SJCRH30 (cell line): ENCODE results near the gene SIGLEC9. TPM values are rescaled to one million over a fixed set of nuclear protein-coding genes. Genes with fewer than 3 reads are reported as not detected.
"Not testable (repeated sequence)": the region's sequence is repeated elsewhere in the genome, so short reads cannot be mapped to it uniquely, and the experiment has no call there.

Experiments
- DNase-seq, 2 experiments: peaks; one replicate each; pipeline ENCODE4 v3.0.0-alpha.2; 2015 to 2020
- H3K27ac ChIP-seq: fragments of 250-450 bp; sonication (Bioruptor Pico); 2 replicates; pipeline ENCODE4 v1.5.1; 2020; ENCODE audit warnings: mild to moderate bottlenecking, moderate library complexity
- H3K27me3 ChIP-seq: fragments of 250-450 bp; sonication (Bioruptor Pico); 2 replicates; pipeline ENCODE4 v1.5.1; 2020; ENCODE audit warnings: mild to moderate bottlenecking, moderate library complexity
- H3K36me3 ChIP-seq: fragments of 250-450 bp; sonication (Bioruptor Pico); 2 replicates; pipeline ENCODE4 v1.5.1; 2020; ENCODE audit warnings: mild to moderate bottlenecking, moderate library complexity
- H3K4me1 ChIP-seq: fragments of 250-450 bp; sonication (Bioruptor Pico); 2 replicates; pipeline ENCODE4 v1.5.1; 2020; ENCODE audit warnings: mild to moderate bottlenecking, moderate library complexity
- H3K4me3 ChIP-seq: fragments of 250-450 bp; sonication (Bioruptor Pico); 2 replicates; pipeline ENCODE4 v1.5.1; 2020; ENCODE audit warnings: mild to moderate bottlenecking, moderate library complexity
- H3K9me3 ChIP-seq: fragments of 250-450 bp; sonication (Bioruptor Pico); replicated peaks from 2 replicates; pipeline ENCODE4 v1.5.1; 2020; ENCODE audit warnings: mild to moderate bottlenecking, moderate library complexity
- total RNA-seq: library from RNA; depleted of rRNA; stranded (reverse); fragments of >200 nt; shearing (Covaris generic); gene quantifications from 2 replicates; pipeline ENCODE4 v1.2.3, GENCODE V29; 2014; rRNA removed

The SIGLEC9 gene
- total RNA-seq, 1 experiment from 2014 or later, result not detected

DNA sequence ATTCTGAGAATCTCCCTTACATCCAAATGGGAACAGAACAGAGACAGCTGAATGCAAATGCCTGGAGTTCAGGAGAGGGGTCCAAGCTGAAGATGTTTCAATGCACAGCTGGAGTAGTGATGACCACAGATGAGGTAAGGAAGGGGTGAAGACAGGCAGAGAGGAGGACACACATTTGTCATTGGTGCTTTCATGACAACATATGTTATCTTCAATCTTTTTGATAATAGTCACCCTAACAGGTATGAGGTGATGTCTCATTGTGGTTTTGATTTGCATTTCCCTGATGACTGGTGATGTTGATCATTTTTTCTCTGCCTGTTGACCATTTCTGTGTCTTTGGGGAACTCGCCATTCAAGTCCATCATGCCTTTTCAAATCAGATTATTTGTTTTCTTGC, 36.6 kb downstream of the SIGLEC9 start:
- Histone ChIP-seq H3K27me3 (0 out of 2 replicates have a peak, but pooled peaks cover 10% of the 10 kb centered on the region), H3K9me3 (no peaks in the 10 kb centered on the region), H3K4me3 (no peak overlapping the region), H3K4me1 (no peaks in the 10 kb centered on the region), H3K36me3 (no peaks in the 10 kb centered on the region), H3K27ac (no peak overlapping the region)
- no peak for DNase-seq

DNA sequence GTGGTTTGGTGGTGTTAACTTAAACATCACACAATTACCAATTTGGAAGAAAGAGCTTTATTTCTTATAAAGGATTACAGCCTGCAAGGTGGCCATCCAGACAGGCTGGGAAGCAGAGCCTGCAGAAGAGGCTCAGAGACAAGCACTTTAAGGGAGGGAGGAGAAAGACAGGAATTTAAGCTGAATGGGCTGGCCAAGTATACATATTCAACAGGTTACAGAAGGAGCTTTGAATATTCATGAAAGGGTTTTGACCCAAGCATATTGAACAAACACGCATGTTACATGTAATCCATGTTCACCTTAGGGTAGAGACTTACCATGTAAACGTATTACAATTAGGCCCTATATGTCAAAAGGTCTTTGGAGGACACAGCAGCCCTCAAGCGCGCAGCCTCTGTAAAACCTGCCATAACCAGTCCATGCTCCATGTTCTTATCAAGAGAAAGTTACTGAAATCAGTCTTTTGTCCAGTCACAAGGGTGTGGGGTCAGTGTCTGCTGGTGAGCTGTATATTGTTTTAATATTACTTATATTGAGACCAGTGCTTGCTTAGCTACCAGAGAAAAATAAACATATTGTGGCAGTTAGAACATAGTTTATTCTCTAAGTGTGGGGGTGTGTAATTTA, 37.3 kb downstream of the SIGLEC9 start:
- Histone ChIP-seq H3K9me3 (no peaks in the 10 kb centered on the region), H3K27me3 (peaks cover 14% of the 10 kb centered on the region), H3K27ac (no peak overlapping the region), H3K4me3 (no peak overlapping the region), H3K36me3 (no peaks in the 10 kb centered on the region), H3K4me1 (no peaks in the 10 kb centered on the region)
- DNase-seq, result no peak

DNA sequence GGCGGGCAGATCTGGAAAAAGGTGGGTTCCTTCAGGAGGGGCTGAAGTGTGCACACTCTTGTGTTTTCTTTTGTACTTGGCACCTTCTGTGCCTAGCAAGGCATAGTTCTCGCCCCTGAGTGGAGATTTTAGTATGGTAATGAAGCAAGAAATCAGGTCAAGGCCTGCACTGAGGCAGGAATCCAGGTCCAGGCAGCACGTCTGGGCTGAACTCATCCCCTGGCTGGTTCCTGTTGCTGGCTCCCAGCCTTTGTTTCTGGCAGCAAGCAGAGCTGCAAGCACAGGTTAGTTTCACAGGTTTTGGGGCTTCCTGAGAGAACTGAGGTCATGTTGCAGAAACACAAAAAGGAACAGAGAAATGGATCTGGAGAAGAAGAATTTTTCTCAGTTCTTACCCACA, 38.6 kb downstream of the SIGLEC9 start:
- Histone ChIP-seq H3K4me3 (no peak overlapping the region), H3K36me3 (no peaks in the 10 kb centered on the region), H3K9me3 (no peaks in the 10 kb centered on the region), H3K4me1 (no peaks in the 10 kb centered on the region), H3K27ac (no peak overlapping the region), H3K27me3 (peaks cover 14% of the 10 kb centered on the region)
- DNase-seq, result no peak

DNA sequence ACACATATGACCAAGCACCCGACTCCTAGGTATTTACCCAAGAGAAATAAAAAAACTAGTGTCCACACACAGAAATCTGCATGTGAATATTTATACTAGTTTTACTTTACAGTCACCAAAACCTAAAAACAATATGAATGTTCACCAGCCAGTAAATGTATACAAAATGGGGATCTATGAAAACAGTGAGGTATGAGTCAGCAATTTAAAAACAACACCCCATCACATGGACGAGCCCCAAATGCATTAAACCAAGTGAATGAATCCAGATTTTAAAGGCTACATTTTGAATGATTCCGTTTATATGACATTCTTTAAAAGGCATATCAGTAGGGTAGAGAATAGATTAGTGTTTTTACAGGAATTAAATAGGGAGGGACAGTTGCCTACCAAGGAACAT, 39.5 kb downstream of the SIGLEC9 start:
- H3K4me1 ChIP-seq, result no peaks in the 10 kb centered on the region
- DNase-seq, result no peak
- peaks cover 14% of the 10 kb centered on the region for H3K27me3 ChIP-seq
- no peak overlapping the region for H3K27ac ChIP-seq
- H3K36me3 ChIP-seq, result no peaks in the 10 kb centered on the region
- H3K4me3 ChIP-seq, result no peak overlapping the region
- no peaks in the 10 kb centered on the region for H3K9me3 ChIP-seq

DNA sequence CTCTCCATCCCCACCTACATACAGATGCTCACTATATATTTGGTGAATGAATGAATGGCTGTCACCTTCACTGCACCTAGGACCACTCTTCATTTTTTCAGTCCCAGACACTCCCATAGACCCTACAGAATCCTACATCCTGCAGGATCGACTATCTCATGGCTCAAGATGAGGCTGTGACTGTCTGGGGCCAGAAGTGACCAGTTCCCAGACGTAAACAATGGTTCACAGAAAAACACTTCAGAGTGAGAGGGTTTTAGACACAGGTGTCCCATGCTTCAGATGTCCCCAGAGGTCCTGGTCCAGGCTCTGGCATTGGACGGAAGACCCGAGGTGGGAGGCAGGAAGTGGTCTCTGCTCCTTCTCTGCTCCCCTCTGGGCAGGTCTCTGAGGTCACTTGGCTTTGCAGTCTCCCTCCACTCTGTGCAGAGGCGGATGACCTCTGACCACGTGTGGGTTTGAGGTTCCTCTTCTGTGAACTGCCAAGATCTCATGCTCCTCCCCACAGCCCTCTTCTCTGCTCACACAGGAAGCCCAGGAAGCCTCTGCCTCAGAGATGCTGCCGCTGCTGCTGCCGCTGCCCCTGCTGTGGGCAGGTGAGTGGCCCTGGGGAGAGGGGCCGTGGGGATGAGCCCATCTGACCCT, 42.3 kb downstream of the SIGLEC9 start:
- Histone ChIP-seq H3K27ac (no peak overlapping the region), H3K4me3 (no peak overlapping the region), H3K9me3 (no peaks in the 10 kb centered on the region), H3K27me3 (peaks cover 11% of the 10 kb centered on the region), H3K36me3 (no peaks in the 10 kb centered on the region), H3K4me1 (no peaks in the 10 kb centered on the region)
- DNase-seq, result no peak

DNA sequence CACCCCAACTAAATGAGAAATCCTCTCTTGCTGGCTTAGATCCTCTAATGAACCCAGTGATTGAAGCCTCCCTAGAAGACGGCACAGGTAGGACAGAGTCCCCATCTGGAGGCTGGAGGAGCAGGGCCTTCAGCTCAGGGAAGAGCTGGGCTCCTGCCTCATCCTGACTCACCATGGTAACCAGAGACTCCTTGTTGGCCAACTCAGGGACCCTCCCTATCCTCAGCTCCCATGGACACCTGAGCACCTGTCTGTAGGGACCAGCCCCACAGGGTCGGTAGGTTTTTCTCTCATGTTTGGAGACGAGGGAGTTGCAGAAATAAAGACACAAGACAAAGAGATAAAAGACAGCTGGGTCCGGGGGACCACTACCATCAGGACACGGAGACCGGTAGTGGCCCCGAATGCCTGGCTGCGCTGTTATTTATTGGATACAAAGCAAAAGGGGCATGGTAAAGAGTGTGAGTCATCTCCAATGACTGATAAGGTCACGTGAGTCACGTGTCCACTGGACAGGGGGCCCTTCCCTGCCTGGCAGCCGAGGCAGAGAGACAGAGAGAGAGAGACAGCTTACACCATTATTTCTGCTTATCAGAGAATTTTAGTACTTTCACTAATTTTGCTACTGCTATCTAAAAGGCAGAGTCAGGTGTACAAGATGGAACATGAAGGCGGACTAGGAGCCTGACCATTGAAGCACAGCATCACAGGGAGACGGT, 44.0 kb downstream of the SIGLEC9 start:
- Histone ChIP-seq H3K4me1 (no peaks in the 10 kb centered on the region), H3K4me3 (no peak overlapping the region), H3K9me3 (no peaks in the 10 kb centered on the region), H3K27me3 (peaks cover 11% of the 10 kb centered on the region), H3K27ac (no peak overlapping the region), H3K36me3 (no peaks in the 10 kb centered on the region)
- no peak for DNase-seq

DNA sequence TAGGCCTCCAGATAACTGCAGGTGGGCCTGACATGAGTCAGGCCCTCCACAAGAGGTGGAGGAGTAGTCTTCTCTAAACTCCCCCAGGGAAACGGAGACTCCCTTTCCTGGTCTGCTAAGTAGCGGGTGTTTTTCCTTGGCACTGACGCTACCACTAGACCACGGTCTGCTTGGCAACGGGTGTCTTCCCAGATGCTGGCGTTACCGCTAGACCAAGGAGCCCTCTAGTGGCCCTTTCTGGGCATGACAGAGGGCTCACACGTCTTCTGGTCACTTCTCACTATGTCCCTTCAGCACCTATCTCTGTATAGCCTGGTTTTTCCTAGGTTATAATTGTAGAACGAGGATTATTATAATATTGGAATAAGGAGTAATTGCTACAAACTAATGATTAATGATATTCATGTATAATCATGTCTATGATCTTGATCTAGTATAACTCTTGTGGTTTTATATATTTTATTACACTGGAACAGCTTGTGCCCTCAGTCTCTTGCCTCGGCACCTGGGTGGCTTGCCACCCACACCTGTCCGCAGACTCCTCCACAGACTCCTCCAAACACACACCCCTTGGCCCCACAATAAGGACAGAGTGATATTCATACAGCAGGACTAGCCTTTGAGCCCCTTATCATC, 44.7 kb downstream of the SIGLEC9 start:
- not testable (repeated sequence) for H3K36me3 ChIP-seq, H3K4me3 ChIP-seq, H3K9me3 ChIP-seq, H3K4me1 ChIP-seq, H3K27ac ChIP-seq
- H3K27me3 ChIP-seq, result peaks cover 10% of the 10 kb centered on the region
- peak; percentile 45 to 67 for DNase-seq

DNA sequence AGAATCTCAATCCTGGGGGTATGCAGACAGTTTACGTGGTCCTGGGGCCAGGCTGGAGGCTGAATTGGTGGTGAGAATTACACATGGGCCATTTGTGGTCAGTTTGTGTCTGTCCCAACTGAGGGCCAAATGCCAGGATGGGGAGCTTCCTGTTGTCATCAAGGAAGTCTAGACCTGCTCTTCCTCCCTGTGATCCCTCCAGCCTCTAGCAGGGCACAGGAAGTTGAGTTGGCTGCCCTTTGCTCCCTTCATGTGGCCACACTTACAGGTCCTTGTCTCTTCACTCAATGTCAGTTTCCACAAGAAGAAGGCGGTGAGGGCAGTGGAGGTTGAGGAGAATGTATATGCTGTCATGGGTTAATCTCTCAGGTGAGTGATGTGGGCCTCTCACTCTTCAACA, 47.5 kb downstream of the SIGLEC9 start:
- no peak for DNase-seq
- H3K27me3 ChIP-seq, result no peaks in the 10 kb centered on the region
- H3K4me3 ChIP-seq, result no peak overlapping the region
- H3K27ac ChIP-seq, result no peak overlapping the region
- no peaks in the 10 kb centered on the region for H3K4me1 ChIP-seq
- H3K9me3 ChIP-seq, result no peaks in the 10 kb centered on the region
- H3K36me3 ChIP-seq, result no peaks in the 10 kb centered on the region

DNA sequence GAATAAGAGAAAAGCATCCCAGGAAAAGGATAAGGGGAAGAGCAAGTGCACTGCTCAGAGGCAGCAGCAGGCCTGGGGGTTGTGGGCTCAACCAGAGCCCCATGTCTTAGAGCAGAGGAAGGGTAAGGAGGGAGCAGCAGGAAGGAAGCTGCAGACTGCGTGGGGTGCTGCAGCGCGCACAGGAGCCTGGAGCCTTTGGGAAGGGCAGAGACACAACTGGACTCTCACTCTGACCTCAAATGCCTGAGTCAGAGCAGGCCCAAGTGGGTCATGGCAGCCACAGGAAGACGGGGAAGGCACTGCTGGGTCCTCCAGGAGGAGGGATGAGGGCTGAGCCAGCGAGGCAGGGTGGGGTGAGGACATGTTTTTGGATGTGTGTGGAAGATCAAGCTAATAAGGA, 49.0 kb downstream of the SIGLEC9 start:
- Histone ChIP-seq H3K4me1 (no peaks in the 10 kb centered on the region), H3K27ac (no peak overlapping the region), H3K36me3 (no peaks in the 10 kb centered on the region), H3K27me3 (no peaks in the 10 kb centered on the region), H3K4me3 (no peak overlapping the region), H3K9me3 (no peaks in the 10 kb centered on the region)
- DNase-seq, result no peak

DNA sequence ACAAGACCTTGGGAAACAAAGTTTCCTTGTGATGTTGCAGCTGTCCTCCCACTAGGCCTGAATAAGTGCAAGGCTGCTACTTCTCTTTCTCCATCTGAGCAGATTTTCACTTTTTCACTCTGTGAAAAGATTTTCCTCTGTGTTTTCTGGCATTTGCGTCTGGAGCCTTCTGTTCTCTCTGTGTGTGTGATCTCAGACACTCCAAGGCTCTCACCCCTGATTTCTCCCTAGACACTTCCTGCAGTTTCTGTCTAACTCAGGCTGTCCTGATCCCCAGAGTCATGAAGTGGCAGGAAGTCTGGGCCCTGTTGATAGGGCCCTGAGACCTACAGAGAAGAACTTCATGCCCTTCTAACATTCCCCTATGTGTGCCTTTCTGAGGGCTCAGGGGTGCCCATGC, 54.5 kb downstream of the SIGLEC9 start:
- Histone ChIP-seq H3K27me3 (peaks cover 4% of the 10 kb centered on the region; the same call in 1 of the 2 replicates), H3K36me3 (no peaks in the 10 kb centered on the region), H3K9me3 (no peaks in the 10 kb centered on the region), H3K4me3 (no peak overlapping the region), H3K27ac (no peak overlapping the region), H3K4me1 (no peaks in the 10 kb centered on the region)
- no peak for DNase-seq

Other genes with a start within 250 kb of the SIGLEC9 start
- 0.32 and 0.48 TPM in 2 replicates for gene KLK4, start 213.5 kb upstream of the SIGLEC9 start, total RNA-seq
- not detected in 2 replicates for gene KLK5, start 171.9 kb upstream of the SIGLEC9 start, total RNA-seq
- gene KLK6, start 155.3 kb upstream of the SIGLEC9 start, total RNA-seq, result not detected in 2 replicates
- gene KLK7, start 141.0 kb upstream of the SIGLEC9 start, total RNA-seq, result not detected in 2 replicates
- not detected in 2 replicates for gene KLK8, start 123.3 kb upstream of the SIGLEC9 start, total RNA-seq
- gene KLK10, start 105.2 kb upstream of the SIGLEC9 start, total RNA-seq, result not detected in 2 replicates
- gene KLK11, start 98.3 kb upstream of the SIGLEC9 start, total RNA-seq, result not detected in 2 replicates
- gene KLK12, start 89.9 kb upstream of the SIGLEC9 start, total RNA-seq, result not detected in 2 replicates
- not detected in 2 replicates for gene KLK13, start 59.8 kb upstream of the SIGLEC9 start, total RNA-seq
- not detected in 2 replicates for gene KLK14, start 42.0 kb upstream of the SIGLEC9 start, total RNA-seq
- 6.7 and 7.2 TPM in 2 replicates for gene CTU1, start 16.5 kb upstream of the SIGLEC9 start, total RNA-seq
- gene SIGLEC7, start 17.4 kb downstream of the SIGLEC9 start, total RNA-seq, result not detected in 2 replicates
- gene CD33, start 100.2 kb downstream of the SIGLEC9 start, total RNA-seq, result 0.35 and 0.89 TPM in 2 replicates
- gene SIGLECL1, start 126.2 kb downstream of the SIGLEC9 start, total RNA-seq, result not detected in 2 replicates
- gene IGLON5, start 186.7 kb downstream of the SIGLEC9 start, total RNA-seq, result not detected in 2 replicates
- gene VSIG10L, start 217.2 kb downstream of the SIGLEC9 start, total RNA-seq, result 0.10 and 0.28 TPM in 2 replicates
- gene ETFB, start 241.5 kb downstream of the SIGLEC9 start, total RNA-seq, result 14.3 and 18.6 TPM in 2 replicates
- gene CLDND2, start 244.1 kb downstream of the SIGLEC9 start, total RNA-seq, result not detected in 2 replicates
- not detected in 2 replicates for gene NKG7, start 247.7 kb downstream of the SIGLEC9 start, total RNA-seq